MCF 10A (cell line): ENCODE measurements around the gene CA10. TPM values are rescaled to one million over a fixed set of nuclear protein-coding genes. Genes with fewer than 3 reads are reported as not detected.
A peak's percentile ranks its signal among the peaks of the same experiment; 100 is the strongest.

ENCODE experiments used
- BruUV-seq: library from RNA; stranded (reverse); fragments of 400-500 nt; replicated peaks from 2 replicates; lab custom pipeline; 2021; lab: Mats Ljungman, UMichigan
- CTCF ChIA-PET: fragments of 300-600 bp; sonication (Branson Sonifier 250); formaldehyde crosslinking; extraction: SDS; loops from one replicate; lab custom pipeline; 2021; ENCODE audit warnings: antibody characterized with exemption, inconsistent platforms; lab: Yijun Ruan, JAX
- POLR2A ChIA-PET: fragments of 300-600, 350-650 bp; sonication (Branson Sonifier 250); formaldehyde crosslinking; extraction: SDS; loops from one replicate; lab custom pipeline; 2020; ENCODE audit warnings: antibody characterized with exemption, inconsistent platforms; lab: Yijun Ruan, JAX
- DNase-seq: peaks from one replicate; pipeline ENCODE4 v3.0.0-alpha.2; 2018; ENCODE audit not compliant: unreplicated experiment
- H3K27ac Mint-ChIP-seq: one replicate; pipeline ENCODE4 v1.8.0; 2022; ENCODE audit warnings: mild to moderate bottlenecking, low read depth, mixed read lengths; ENCODE audit not compliant: unreplicated experiment
- H3K27me3 Mint-ChIP-seq: one replicate; pipeline ENCODE4 v1.8.0; 2022; ENCODE audit warnings: mixed read lengths; ENCODE audit not compliant: insufficient read depth, unreplicated experiment
- H3K36me3 Mint-ChIP-seq: one replicate; pipeline ENCODE4 v1.8.0; 2022; ENCODE audit warnings: mild to moderate bottlenecking, moderate library complexity, mixed read lengths; ENCODE audit not compliant: insufficient read depth, unreplicated experiment
- H3K4me1 Mint-ChIP-seq: one replicate; pipeline ENCODE4 v1.8.0; 2022; ENCODE audit warnings: mixed read lengths; ENCODE audit not compliant: insufficient read depth, unreplicated experiment
- H3K4me3 Mint-ChIP-seq: one replicate; pipeline ENCODE4 v1.8.0; 2022; ENCODE audit warnings: mild to moderate bottlenecking, moderate library complexity, mixed read lengths; ENCODE audit not compliant: unreplicated experiment
- H3K9me3 Mint-ChIP-seq: one replicate; pipeline ENCODE4 v1.8.0; 2022; ENCODE audit warnings: mixed read lengths; ENCODE audit not compliant: unreplicated experiment
- CTCF ChIP-seq: fragments of 200-600 bp; IDR thresholded peaks from one replicate; pipeline ENCODE4 v1.8.0; 2022; ENCODE audit warnings: antibody characterized with exemption, mild to moderate bottlenecking; ENCODE audit not compliant: unreplicated experiment
- intact Hi-C: fragments of 100-400 bp; cut with micrococcal nuclease; formaldehyde crosslinking; loops from 2 replicates; pipeline ENCODE4 v1.14.1; 2022
- total RNA-seq: library from RNA; stranded (reverse); gene quantifications from 2 replicates; pipeline ENCODE4 v1.2.3, GENCODE V29; 2022

CA10 gene
- total RNA-seq, 1 experiment from 2014 or later: not detected

DNA sequence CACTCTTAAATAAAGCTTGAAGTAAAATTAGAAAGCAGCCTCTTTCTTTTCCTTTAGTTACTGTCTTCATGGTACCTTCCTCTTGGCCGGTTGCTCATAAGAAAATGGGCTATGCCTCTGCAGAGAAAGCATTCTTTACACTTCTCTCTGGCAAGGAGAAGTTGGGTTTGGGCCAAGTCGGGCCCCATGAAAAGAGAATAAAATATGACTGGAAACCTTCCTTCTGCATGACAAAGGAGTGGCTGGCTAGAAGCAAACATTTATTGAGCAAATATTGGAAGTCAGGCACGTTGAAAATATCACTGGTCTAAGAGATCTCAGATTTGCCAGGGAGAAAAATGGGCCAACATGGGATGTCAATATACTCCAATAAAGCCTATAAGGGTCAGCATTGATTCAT lies 126.1 kb downstream of the CA10 start:
- no peak for DNase-seq
- Mint-ChIP-seq H3K27ac (no peak overlapping the region), H3K9me3 (no peaks in the 10 kb centered on the region), H3K4me3 (no peak overlapping the region), H3K36me3 (no peaks in the 10 kb centered on the region), H3K4me1 (peaks cover 8% of the 10 kb centered on the region), H3K27me3 (peaks cover 23% of the 10 kb centered on the region)
- POLR2A ChIA-PET: no interaction called here
- intact Hi-C loops: no loop called here
- no peak for TF ChIP-seq CTCF
- no TSS peak for BruUV-seq
- CTCF ChIA-PET: no interaction called here

- Mint-ChIP-seq H3K27ac (no peak overlapping the region), H3K4me1 (peaks cover 20% of the 10 kb centered on the region), H3K9me3 (no peaks in the 10 kb centered on the region), H3K36me3 (no peaks in the 10 kb centered on the region), H3K27me3 (peaks cover 11% of the 10 kb centered on the region), H3K4me3 (no peak overlapping the region)
- ChIA-PET CTCF (interaction anchor here (0.6 kb wide), 1 partner anchor 61 kb away, joined by 3 read pairs; no protein-coding TSS in a partner anchor), POLR2A (no interaction called here)
- intact Hi-C loops: no loop called here
- no TSS peak for BruUV-seq
- no peak for DNase-seq
- TF ChIP-seq CTCF: no peak
Observed at GRCh38 chr17:52030052-52030451, 128.5 kb downstream of the CA10 start.

GRCh38 chr17:52027620-52028295 lies 130.8 kb downstream of the CA10 start:
- CTCF ChIA-PET: interaction anchor here (0.7 to 1.1 kb wide), 3 partner anchors 31 to 78 kb away, joined by 3 read pairs; no protein-coding TSS in a partner anchor

More at GRCh38 chr17:52027620-52028295, 130.8 kb downstream of the CA10 start:
- H3K27ac Mint-ChIP-seq: peak overlapping the region; percentile 19
- BruUV-seq: no TSS peak
- H3K4me3 Mint-ChIP-seq: no peak overlapping the region
- no peak for TF ChIP-seq CTCF
- POLR2A ChIA-PET: interaction anchor here (0.6 to 1.4 kb wide), 4 partner anchors 12 to 295 kb away, joined by 3 to 5 read pairs (median 4); no protein-coding TSS in a partner anchor
- H3K27me3 Mint-ChIP-seq: no peaks in the 10 kb centered on the region
- DNase-seq: peak; percentile 53
- intact Hi-C loops: no loop called here
- H3K9me3 Mint-ChIP-seq: no peaks in the 10 kb centered on the region
- H3K36me3 Mint-ChIP-seq: no peaks in the 10 kb centered on the region
- peaks cover 20% of the 10 kb centered on the region for H3K4me1 Mint-ChIP-seq
